K562 (cell line): ENCODE results near the gene TRAPPC12. TPM values are rescaled to one million over a fixed set of nuclear protein-coding genes. Genes with fewer than 3 reads are reported as not detected.
"Not testable (repeated sequence)": the region's sequence is repeated elsewhere in the genome, so short reads cannot be mapped to it uniquely, and the experiment has no call there.

Source experiments
- ATAC-seq: fragments of 200-7000 bp; cut with Tn5 transposase; 3 replicates; pipeline ENCODE4 v1.9.1; 2020; ENCODE audit warnings: moderate library complexity
- BruUV-seq: library from RNA; stranded (reverse); fragments of 400-500 nt; replicated peaks from 2 replicates; lab custom pipeline; 2021; lab: Mats Ljungman, UMichigan
- CTCF ChIA-PET: fragments of 300-600 bp; formaldehyde crosslinking; extraction: SDS; loops from one replicate; lab custom pipeline; 2021; ENCODE audit warnings: low intra/inter-chr PET ratio; lab: Yijun Ruan, JAX
- POLR2A ChIA-PET: fragments of 300-600, 350-650 bp; sonication (Branson Sonifier 250); formaldehyde crosslinking; extraction: SDS; loops from one replicate; lab custom pipeline; 2021; ENCODE audit warnings: antibody characterized with exemption, inconsistent platforms; lab: Yijun Ruan, JAX
- DNase-seq, 4 experiments: peaks; one replicate each; pipeline versions ENCODE4 v3.0.0 to v3.0.0-alpha.2; 2011 to 2018; ENCODE audit warnings: low spot score in 3 of 4, mixed read lengths in 3 of 4; ENCODE audit errors: extremely low read depth in 1 of 4
- FAIRE-seq: peaks from 2 replicates; lab custom pipeline; 2011; peaks lifted over from hg19 to GRCh38; lab: Jason Lieb, UNC
- H2AFZ ChIP-seq: 2 replicates; pipeline ENCODE4 v1.6.0; 2011; ENCODE audit warnings: low read depth, low read length, control low read depth, inconsistent platforms
- H3K27ac ChIP-seq: fragments of 200-600 bp; 3 replicates; pipeline ENCODE4 v1.8.0; 2011; ENCODE audit warnings: low read depth, mild to moderate bottlenecking, control low read depth, inconsistent platforms, low read length, moderate library complexity, mixed read lengths; ENCODE audit errors: extremely low read depth
- H3K27me3 ChIP-seq, 2 experiments: fragments of 300-600 bp in 1 of 2; 2 replicates in 1 of 2; 3 replicates in 1 of 2; pipeline versions ENCODE4 v1.6.0 to v1.8.0; 2011; ENCODE audit warnings: inconsistent platforms in 2 of 2, low read length in 2 of 2, mild to moderate bottlenecking in 1 of 2, mixed read lengths in 1 of 2, moderate library complexity in 1 of 2; ENCODE audit not compliant: control insufficient read depth in 2 of 2, insufficient read depth in 2 of 2
- H3K36me3 ChIP-seq: fragments of 300-600 bp; 3 replicates; pipeline ENCODE4 v1.8.0; 2011; ENCODE audit warnings: mild to moderate bottlenecking, low read length, inconsistent platforms; ENCODE audit not compliant: control insufficient read depth, insufficient read depth
- H3K4me1 ChIP-seq, 2 experiments: fragments of 200-600 bp in 1 of 2; replicated peaks in 1 of 2; 2 replicates in 1 of 2; 3 replicates in 1 of 2; pipeline versions ENCODE4 v1.5.1 to v1.8.0; 2011; ENCODE audit warnings: inconsistent platforms in 2 of 2, low read length in 2 of 2, mild to moderate bottlenecking in 1 of 2, mixed read lengths in 1 of 2, moderate library complexity in 1 of 2; ENCODE audit not compliant: control insufficient read depth in 2 of 2, insufficient read depth in 2 of 2
- H3K4me2 ChIP-seq: 2 replicates; pipeline ENCODE4 v1.6.1; 2011; ENCODE audit warnings: low read length, control low read depth, inconsistent platforms, mixed read lengths; ENCODE audit not compliant: insufficient read depth
- H3K4me3 ChIP-seq: fragments of 200-600 bp; sonication (generic), shearing (Covaris generic); 2 replicates; pipeline ENCODE4 v1.5.1; 2016; ENCODE audit warnings: control low read depth, inconsistent platforms
- H3K79me2 ChIP-seq: fragments of 200-600 bp; 3 replicates; pipeline ENCODE4 v1.8.0; 2011; ENCODE audit warnings: low read length, inconsistent platforms; ENCODE audit not compliant: control insufficient read depth, insufficient read depth
- H3K9ac ChIP-seq, 2 experiments: 2 replicates each; pipeline versions ENCODE4 v1.6.0 to v1.6.1; 2011; ENCODE audit warnings: low read depth in 2 of 2, low read length in 2 of 2, control low read depth in 1 of 2, inconsistent platforms in 1 of 2, mild to moderate bottlenecking in 1 of 2, mixed read lengths in 1 of 2; ENCODE audit not compliant: insufficient read depth in 1 of 2
- H3K9me1 ChIP-seq: one replicate; pipeline ENCODE4 v1.6.0; 2011; ENCODE audit warnings: inconsistent platforms, mild to moderate bottlenecking, low read length, moderate library complexity; ENCODE audit not compliant: control insufficient read depth, insufficient read depth
- H3K9me3 ChIP-seq: replicated peaks from 2 replicates; pipeline ENCODE4 v1.5.1; 2011; ENCODE audit warnings: low read depth, low read length, inconsistent platforms; ENCODE audit not compliant: control insufficient read depth, insufficient read depth
- H4K20me1 ChIP-seq: replicated peaks from 2 replicates; pipeline ENCODE4 v1.6.1; 2011; ENCODE audit warnings: low read length, inconsistent platforms, mixed read lengths; ENCODE audit not compliant: control insufficient read depth, insufficient read depth
- ZBTB33 ChIP-seq: sonication (generic); formaldehyde crosslinking; IDR thresholded peaks from 2 replicates; pipeline ENCODE4 v1.8.1; 2023; ENCODE audit warnings: mild to moderate bottlenecking, missing genetic modification reagents
- WGBS: fragments of 100-300 bp; shearing (Covaris generic); methylation state at CpG from one replicate; pipeline ENCODE4 v1.1.6; 2016; ENCODE audit warnings: low coverage, mixed read lengths; ENCODE audit not compliant: insufficient coverage; ENCODE audit errors: missing lambda C conversion rate; 5-methylcytosine and 5-hydroxymethylcytosine counted together
- in situ Hi-C: fragments of 300-500 bp; cut with MboI; formaldehyde crosslinking; loops from 4 replicates; pipeline ENCODE4 v1.15.0; 2018; ENCODE audit warnings: inconsistent platforms, mixed read lengths
- intact Hi-C: fragments of 100-400 bp; cut with micrococcal nuclease; formaldehyde crosslinking; loops from 2 replicates; pipeline ENCODE4 v1.14.2; 2022
- polyA plus RNA-seq, 8 experiments: library from polyadenylated mRNA; depleted of rRNA in 4 of 8; stranded (reverse) in 5 of 8; unstranded in 3 of 8; fragments of >200 nt; fragmentation: Nextera tagmentation in 2 of 8; fragmentation: Illumina TruSeq in 1 of 8; extraction: Ambion mirVana in 2 of 8; extraction: Trizol in 1 of 8; gene quantifications; 2 replicates each; pipeline versions ENCODE4 v1.2.1 to v1.2.3, GENCODE V29; 2011 to 2014; ENCODE audit warnings: inconsistent platforms in 1 of 8, missing spikeins in 1 of 8
- total RNA-seq, 7 experiments: library from RNA; depleted of rRNA in 6 of 7; stranded (reverse); fragments of >200 nt in 6 of 7; fragmentation: Illumina TruSeq in 2 of 7; extraction: Trizol in 2 of 7; gene quantifications; 2 replicates each; pipeline versions ENCODE4 v1.2.1 to v1.2.3, GENCODE V29; 2011 to 2021; ENCODE audit warnings: low replicate concordance in 1 of 7

TRAPPC12 gene
- total and polyA plus RNA-seq, 9 of the 15 experiments (the other 6 are each of a cell fraction or from before 2014, with no cell fraction given): 8.0 to 75.2 (median 39.1) TPM

- DNase-seq, H3K27me3 ChIP-seq, H3K9me1 ChIP-seq, in situ Hi-C loops, H3K27ac ChIP-seq, H4K20me1 ChIP-seq, H3K9ac ChIP-seq, H3K9me3 ChIP-seq, H3K36me3 ChIP-seq, ATAC-seq, H3K4me1 ChIP-seq, FAIRE-seq, CTCF ChIA-PET, POLR2A ChIA-PET, BruUV-seq, H2AFZ ChIP-seq, H3K4me3 ChIP-seq, intact Hi-C loops, H3K4me2 ChIP-seq: not testable (repeated sequence)
- peak; percentile 45; the same call in 1 of the 2 replicates for TF ChIP-seq ZBTB33 (CRISPR knock-in tag)
- peaks cover 25% of the 10 kb centered on the region for H3K79me2 ChIP-seq
- WGBS: 76% methylated on average over 8 of the region's 34 CpGs
Observed at GRCh38 chr2:3369340-3370181, 9.9 kb upstream of the TRAPPC12 start.
